Pancreas (tissue), 10 donors: ENCODE results near the gene SPOCK3. TPM values are rescaled to one million over a fixed set of nuclear protein-coding genes. Genes with fewer than 3 reads are reported as not detected.

Source experiments
- ATAC-seq, 4 donors: fragments of 200-7000 bp; cut with Tn5 transposase; one replicate each; pipeline versions ENCODE4 v1.8.0 to v1.9.1; 2020; ENCODE audit warnings: mild to moderate bottlenecking in 4 of 4, moderate library complexity in 4 of 4
- DNase-seq, 6 donors: peaks; one replicate each; pipeline ENCODE4 v3.0.0-alpha.2; 2020
- FAIRE-seq: peaks from 2 replicates; lab custom pipeline; 2012; peaks lifted over from hg19 to GRCh38; lab: Jason Lieb, UNC
- H3K27ac ChIP-seq, 4 donors: fragments of 200-600 bp; sonication (generic); 1 replicate in 3 of 4; 2 replicates in 1 of 4; pipeline versions ENCODE4 v1.5.0 to v1.8.0; 2020
- H3K27me3 ChIP-seq, 4 donors: fragments of 200-600 bp; one replicate each; pipeline ENCODE4 v1.8.0; 2021
- H3K36me3 ChIP-seq, 3 donors: fragments of 200-600 bp; sonication (generic) in 1 of 3; one replicate each; pipeline versions ENCODE4 v1.5.0 to v1.8.0; 2020 to 2021
- H3K4me1 ChIP-seq, 3 donors: fragments of 200-600 bp; one replicate each; pipeline ENCODE4 v1.8.0; 2021
- H3K4me3 ChIP-seq, 4 donors: fragments of 200-600 bp; sonication (generic) in 2 of 4; one replicate each; pipeline versions ENCODE4 v1.5.0 to v1.8.0; 2020 to 2021
- H3K9me3 ChIP-seq, 4 donors: fragments of 200-600 bp; one replicate each; pipeline ENCODE4 v1.8.0; 2021
- WGBS, 2 donors: extraction: QIAGEN DNeasy Blood & Tissue Kit; methylation state at CpG; one replicate each; pipeline ENCODE4 v1.1.7; 2013; 5-methylcytosine and 5-hydroxymethylcytosine counted together
- intact Hi-C, 3 donors: fragments of 100-400 bp; cut with DNase I; formaldehyde crosslinking; loops; one replicate each; pipeline versions ENCODE4 v1.11.1 to v1.14.2; 2022
- polyA plus RNA-seq, 2 donors: library from polyadenylated mRNA; stranded (reverse); fragments of 200-250 nt; gene quantifications; one replicate each; pipeline ENCODE4 v1.2.3, GENCODE V29; 2013
- total RNA-seq, 6 donors: library from RNA; stranded (reverse); fragmentation: NEBNext Ultra II Directional in 4 of 6; extraction: Animal tissue kit (Norgen Biotek cat#: 25700) in 4 of 6; gene quantifications; one replicate each; pipeline versions ENCODE4 v1.2.1 to v1.2.4, GENCODE V29; 2021 to 2023
- TF ChIP-seq, protein P1 (sequence below), 4 donors: fragments of 200-600 bp; sonication (generic) in 3 of 4; IDR thresholded peaks; one replicate each; pipeline versions ENCODE4 v1.5.0 to v1.8.0; 2021; ENCODE audit warnings: antibody characterized with exemption in 4 of 4
- donor health status: healthy with polysubstance abuse.
- donor health status: DM: no; HTN: no; CAD: no; lungs with moderate emphysema.
- donor health status: DM: no; HTN: no; CAD: no.
- donor health status: control.
- donor health status: control.
- donor health status: Bipolar disorder and iron deficiency.
- donor health status: DM: yes; HTN: yes; CAD: no.
- donor health status: DM: no; HTN: no; CAD: no.
- donor health status: DM: no; HTN: no; CAD: no.
- donor health status: DM: yes; HTN: yes; CAD: no.

SPOCK3 gene
- total and polyA plus RNA-seq, 8 donors: 0.16 to 3.1 (median 0.61) TPM

DNA sequence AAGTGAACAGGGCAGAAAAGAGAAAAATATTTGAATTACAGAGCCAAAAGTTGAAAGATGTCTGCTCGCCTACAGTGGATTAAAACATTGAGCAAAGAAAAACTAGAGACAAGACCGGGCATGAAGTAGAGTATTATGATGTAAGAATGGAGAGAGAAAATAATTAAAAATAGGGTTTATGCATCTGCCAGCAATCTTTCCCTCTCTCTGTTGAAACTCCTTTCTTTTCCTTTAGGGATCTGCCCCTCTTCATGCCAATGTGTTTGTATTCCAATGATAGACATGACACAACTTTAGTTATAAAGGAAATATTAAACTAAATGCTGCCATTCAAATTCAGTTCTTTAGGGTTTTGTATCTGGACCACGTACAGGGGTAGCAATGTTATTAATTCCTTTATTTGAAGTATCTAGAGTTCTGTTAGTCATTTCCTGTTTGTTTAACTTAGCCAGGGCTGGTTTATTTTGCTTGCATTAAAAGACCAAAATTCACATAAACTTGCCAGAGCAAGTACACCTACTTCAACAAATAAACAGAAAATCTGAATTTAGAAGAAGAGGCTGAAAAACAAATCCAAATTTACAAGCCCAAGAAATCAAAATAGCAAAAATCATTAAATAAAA, 202.6 kb downstream of the SPOCK3 start:
- 57 to 66% methylated on average over 3 of the region's 3 CpGs for WGBS, 2 donors
- no peaks in the 10 kb centered on the region for H3K36me3 ChIP-seq
- no peak for ATAC-seq
- no peaks in the 10 kb centered on the region for H3K9me3 ChIP-seq
- no peak overlapping the region for H3K4me3 ChIP-seq
- intact Hi-C loops: no loop called here
- no peaks in the 10 kb centered on the region for H3K4me1 ChIP-seq
- FAIRE-seq: no peak
- TF ChIP-seq, protein P1, sequence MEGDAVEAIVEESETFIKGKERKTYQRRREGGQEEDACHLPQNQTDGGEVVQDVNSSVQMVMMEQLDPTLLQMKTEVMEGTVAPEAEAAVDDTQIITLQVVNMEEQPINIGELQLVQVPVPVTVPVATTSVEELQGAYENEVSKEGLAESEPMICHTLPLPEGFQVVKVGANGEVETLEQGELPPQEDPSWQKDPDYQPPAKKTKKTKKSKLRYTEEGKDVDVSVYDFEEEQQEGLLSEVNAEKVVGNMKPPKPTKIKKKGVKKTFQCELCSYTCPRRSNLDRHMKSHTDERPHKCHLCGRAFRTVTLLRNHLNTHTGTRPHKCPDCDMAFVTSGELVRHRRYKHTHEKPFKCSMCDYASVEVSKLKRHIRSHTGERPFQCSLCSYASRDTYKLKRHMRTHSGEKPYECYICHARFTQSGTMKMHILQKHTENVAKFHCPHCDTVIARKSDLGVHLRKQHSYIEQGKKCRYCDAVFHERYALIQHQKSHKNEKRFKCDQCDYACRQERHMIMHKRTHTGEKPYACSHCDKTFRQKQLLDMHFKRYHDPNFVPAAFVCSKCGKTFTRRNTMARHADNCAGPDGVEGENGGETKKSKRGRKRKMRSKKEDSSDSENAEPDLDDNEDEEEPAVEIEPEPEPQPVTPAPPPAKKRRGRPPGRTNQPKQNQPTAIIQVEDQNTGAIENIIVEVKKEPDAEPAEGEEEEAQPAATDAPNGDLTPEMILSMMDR (IDR thresholded peaks at IDR 0.05): no peak
- H3K27me3 ChIP-seq: no peaks in the 10 kb centered on the region
- H3K27ac ChIP-seq: no peak overlapping the region
- no peak for DNase-seq

DNA sequence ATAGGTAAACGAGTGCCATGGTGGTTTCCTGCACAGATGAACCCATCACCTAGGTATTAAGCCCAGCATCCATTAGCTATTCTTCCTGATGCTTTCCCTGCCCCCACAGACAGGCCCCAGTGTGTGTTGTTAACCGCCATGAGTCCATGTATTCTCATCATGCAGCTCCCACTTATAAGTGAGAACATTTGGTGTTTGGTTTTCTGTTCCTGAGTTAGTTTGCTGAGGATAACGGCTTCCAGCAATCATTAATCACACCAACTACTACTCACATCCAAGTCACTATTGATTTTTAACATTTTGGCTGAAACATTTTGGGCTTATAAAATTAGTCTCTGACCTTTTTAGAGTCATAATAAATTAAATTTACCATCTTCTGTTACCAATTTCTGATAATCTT, 205.3 kb downstream of the SPOCK3 start:
- Histone ChIP-seq H3K27me3 (no peaks in the 10 kb centered on the region), H3K36me3 (no peaks in the 10 kb centered on the region), H3K27ac (no peak overlapping the region), H3K9me3 (no peaks in the 10 kb centered on the region), H3K4me1 (no peaks in the 10 kb centered on the region), H3K4me3 (no peak overlapping the region)
- WGBS, 2 donors: 35 to 40% methylated on average over 3 of the region's 3 CpGs
- intact Hi-C loops: loop anchor here in 2 of 3 donors (10.0 kb wide), 1 partner anchor 1046 kb away; no protein-coding TSS in a partner anchor
- no peak for DNase-seq
- TF ChIP-seq, protein P1 (IDR thresholded peaks at IDR 0.05): no peak
- FAIRE-seq: no peak
- ATAC-seq: no peak

DNA sequence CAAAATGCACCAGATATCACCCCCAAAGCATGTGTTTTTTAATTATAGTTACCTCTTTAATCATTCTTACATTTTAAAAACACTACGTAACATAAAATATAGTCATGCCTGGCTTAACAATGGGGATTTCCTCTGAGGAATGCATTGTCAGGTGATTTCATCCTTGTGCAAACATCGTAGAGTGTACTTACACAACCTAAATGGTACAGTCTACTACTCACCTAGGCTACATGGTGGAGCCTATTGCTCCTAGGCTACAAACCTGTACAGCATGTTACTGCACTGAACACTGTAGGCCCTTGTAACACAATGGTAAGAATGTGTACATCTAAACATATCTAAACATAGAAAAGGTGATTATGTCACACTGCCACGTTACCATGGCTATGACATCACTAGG, 208.6 kb downstream of the SPOCK3 start:
- Histone ChIP-seq H3K27ac (no peak overlapping the region), H3K27me3 (no peaks in the 10 kb centered on the region), H3K4me1 (no peaks in the 10 kb centered on the region), H3K4me3 (no peak overlapping the region), H3K36me3 (no peaks in the 10 kb centered on the region), H3K9me3 (no peaks in the 10 kb centered on the region)
- DNase-seq (no peak), FAIRE-seq (no peak), ATAC-seq (peak in 2 of 4 donors; percentile 53 to 68)
- intact Hi-C loops: loop anchor here in 2 of 3 donors (10.0 kb wide), 1 partner anchor 1049 kb away; no protein-coding TSS in a partner anchor
- WGBS, 2 donors: 72 to 77% methylated on average over 3 of the region's 3 CpGs
- TF ChIP-seq, protein P1 (IDR thresholded peaks at IDR 0.05): no peak

DNA sequence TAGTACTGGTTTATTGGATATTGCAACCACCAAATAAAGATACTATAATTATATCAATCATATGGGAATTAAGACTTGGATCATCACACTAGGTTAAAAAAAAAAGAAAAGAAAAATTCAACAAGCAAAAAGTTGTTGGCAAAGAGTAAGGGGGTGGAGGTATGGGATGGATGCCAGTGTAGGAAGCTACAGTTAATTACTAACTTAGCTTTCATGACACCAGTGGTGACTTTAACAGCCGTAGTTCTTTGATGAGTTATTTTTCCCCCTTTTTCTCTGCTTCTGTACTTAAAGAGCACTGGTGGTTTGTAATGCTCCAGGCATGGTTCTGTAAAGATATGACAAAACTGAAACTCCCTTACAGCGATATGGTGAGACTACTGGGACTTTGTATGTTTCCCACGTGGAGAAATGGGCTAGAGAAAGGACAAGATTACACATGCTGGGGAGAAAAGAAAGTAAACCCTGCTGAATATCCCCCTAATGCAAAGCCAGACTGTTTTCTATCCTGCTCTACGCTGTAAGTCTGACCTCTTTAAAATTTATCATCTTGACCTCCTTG, 210.8 kb downstream of the SPOCK3 start:
- 30 to 39% methylated on average over 4 of the region's 4 CpGs for WGBS, 2 donors
- Histone ChIP-seq H3K4me1 (no peaks in the 10 kb centered on the region), H3K9me3 (no peaks in the 10 kb centered on the region), H3K4me3 (no peak overlapping the region), H3K36me3 (no peaks in the 10 kb centered on the region), H3K27me3 (no peaks in the 10 kb centered on the region), H3K27ac (no peak overlapping the region)
- intact Hi-C loops: loop anchor here in 2 of 3 donors (10.0 kb wide), 1 partner anchor 1051 kb away; no protein-coding TSS in a partner anchor
- no peak for FAIRE-seq
- DNase-seq: no peak
- TF ChIP-seq, protein P1 (IDR thresholded peaks at IDR 0.05): no peak
- ATAC-seq: no peak
